GM19238 (cell line): ENCODE data around the gene S100A1.
A peak's percentile ranks its signal among the peaks of the same experiment; 100 is the strongest.

Experiments
- DNase-seq: peaks from one replicate; pipeline ENCODE4 v3.0.0; 2011; ENCODE audit warnings: low spot score; ENCODE audit not compliant: insufficient read length

S100A1 gene

DNA sequence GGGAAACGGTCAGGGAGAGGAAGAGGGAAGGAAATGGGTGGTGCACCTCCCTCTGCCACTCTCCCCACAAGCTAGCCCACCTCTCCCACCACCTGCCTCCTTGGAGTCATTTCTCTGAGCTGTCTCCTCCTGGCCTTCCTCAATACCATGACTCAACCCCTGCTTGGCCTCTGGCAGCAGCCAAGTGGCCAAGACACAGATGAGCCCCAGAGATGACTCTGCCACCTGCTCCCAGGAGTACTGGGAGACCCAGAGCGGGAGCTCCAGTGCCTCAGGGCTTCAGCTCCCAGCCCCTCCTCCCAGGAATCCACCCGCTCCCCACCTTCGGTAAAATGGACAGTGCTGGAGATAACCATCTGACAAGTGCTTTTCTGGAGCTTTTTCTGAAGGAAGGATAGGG is 17.9 kb upstream of the S100A1 start:
- no peak for DNase-seq

DNA sequence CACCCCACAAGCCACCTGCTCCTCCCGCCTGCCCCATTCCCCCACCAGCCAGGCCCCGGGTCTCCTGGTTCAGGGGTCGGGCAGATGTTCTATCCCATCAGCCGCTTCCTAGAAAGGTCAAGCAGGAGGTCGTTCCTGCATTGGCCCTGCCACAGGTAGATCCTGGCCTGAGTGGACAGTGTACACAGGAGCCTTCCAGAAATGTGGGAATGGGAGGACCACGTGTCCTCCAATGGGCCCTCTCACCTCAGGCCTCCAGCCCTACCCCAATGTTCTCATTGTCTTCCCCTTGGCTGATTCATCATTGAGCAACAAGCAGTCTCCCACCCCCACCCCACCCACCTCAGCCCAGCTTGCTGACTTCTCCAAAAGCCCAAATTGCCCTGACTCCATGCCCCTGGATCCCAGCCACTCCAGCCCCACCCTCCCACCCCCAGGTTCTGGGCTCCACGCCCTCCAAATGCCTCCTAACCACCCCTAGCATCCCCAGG is 17.4 kb upstream of the S100A1 start:
- no peak for DNase-seq

DNA sequence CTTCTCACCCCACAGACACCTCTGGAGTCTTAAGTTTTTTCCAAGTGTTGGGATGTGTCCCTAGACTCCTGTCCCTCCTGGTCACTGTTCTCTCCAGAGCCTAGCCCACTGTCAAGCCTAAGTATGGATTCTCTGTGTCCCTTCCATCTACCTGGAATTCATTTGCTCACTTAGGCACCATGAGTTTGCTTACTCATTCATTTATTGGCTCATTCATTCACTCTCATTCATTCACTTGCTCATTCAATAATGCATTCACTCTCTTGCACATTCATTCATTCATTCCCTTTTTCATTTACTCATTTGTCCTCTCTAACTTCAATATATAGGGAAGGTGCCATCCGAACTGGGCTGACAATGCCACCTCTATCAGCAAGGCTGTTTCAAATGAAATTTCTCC is 16.9 kb upstream of the S100A1 start:
- DNase-seq: no peak

DNA sequence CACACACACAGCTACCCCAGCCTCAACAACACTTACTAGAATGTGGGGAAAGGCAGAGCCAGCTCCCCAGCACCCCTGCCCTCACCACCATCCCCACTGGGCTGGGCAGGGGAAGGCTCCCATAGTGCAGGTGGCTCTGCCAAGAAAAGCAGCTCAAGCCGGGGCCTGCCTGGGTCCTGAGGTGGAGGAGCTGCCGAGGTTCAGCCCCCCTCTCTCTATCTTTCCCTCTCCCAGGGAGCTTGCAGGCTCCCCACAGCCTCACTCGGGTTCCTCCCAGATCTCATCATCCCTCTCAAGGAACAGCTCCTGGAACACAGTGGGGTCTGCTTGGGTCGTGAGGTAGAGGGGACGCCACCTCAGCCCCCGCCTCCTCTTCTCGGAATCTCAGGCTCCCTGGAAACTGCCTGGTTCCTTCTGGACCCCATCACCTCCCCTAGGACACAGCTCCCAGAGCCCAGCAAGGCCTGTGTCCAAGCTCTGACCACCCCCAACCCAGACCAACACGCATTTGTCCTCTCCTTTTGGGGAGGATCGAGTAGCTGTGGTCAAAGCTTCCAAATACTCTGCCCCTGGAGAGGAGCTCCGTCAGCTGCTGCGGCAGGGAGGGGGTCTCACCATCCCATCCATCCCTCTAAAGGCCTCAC is 16.0 kb upstream of the S100A1 start:
- DNase-seq: no peak

DNA sequence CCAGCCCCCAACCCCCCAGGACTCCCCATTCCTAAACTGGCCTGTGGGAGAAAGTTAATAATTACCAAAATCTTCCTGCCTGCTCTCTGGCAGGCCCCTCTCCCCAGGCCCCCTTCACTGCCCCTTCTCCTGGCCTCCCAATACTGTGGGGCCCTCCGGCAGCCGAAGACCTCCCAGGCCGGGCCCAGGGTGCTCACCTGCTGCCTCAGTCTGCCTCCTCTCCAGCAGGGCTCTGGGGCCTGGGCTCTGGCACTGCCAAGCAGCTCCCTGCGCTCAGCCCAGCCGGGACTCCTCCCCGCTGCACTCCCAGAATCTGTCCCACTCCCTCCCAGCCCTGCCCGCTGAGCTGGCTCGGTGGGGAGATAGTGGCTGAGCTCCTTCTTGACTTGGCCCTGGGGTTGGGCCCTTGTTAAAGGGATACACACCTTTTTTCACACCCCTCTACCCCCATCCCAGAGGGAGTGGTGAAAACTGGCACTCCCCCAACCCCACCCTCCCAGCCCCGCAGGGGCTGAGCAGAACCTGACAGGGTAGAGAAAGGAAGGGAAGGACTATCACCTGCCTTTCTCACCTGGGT is 15.4 kb upstream of the S100A1 start, which contains the start of gene S100A16:
S100A16 (minus strand) TSS at position 383 of the 577 bp plus-strand sequence. CDS start 4,986 bp downstream, outside the sequence.
- no peak for DNase-seq

DNA sequence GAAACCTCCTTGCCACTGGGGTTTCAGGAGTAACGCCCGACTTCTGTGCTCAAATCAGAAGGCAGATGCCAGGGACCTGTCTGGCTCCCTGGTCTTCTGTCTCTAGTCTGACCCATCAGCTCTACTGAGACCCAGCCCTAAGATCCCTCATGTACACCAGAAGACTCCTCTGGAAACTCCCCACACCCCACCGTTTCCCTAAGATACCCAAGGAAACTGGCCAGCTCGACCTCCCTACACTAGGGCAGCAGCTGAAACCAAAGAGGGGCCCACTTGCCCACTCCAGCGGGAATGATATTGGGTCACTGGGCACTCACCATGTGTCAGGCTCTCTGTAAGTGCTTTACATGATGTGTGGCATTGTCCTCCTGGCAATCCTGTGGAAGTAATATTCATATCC is 14.8 kb upstream of the S100A1 start:
- no peak for DNase-seq

DNA sequence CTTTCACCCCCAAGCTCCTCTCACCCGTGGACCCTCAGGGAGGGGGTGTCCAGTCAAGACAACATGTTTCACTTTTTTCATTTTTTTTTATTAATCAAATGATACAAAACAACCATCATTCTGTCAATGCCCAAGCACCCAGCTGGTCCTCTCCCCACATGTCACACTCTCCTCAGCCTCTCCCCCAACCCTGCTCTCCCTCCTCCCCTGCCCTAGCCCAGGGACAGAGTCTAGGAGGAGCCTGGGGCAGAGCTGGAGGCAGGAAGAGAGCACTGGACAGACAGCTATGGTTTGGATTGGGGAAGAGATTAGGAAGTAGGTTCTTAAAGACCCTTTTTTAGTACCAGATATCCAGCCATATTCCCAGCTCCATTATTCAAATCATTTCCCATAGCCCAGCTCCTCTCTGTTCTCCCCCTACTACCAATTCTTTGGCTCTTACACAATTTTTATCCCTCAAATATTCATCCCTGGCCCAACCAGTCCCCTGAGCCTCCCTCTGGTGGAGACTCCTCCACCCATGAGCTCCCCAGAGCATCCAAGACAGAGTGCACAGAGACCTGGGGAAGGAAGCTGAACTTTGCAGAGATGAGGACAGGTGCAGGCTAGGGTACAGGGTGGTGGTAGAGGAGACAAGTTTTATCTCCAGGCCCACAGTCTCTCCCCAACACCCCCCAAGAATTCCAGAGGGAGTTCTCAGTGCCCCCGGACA is 13.9 kb upstream of the S100A1 start:
- DNase-seq: no peak

DNA sequence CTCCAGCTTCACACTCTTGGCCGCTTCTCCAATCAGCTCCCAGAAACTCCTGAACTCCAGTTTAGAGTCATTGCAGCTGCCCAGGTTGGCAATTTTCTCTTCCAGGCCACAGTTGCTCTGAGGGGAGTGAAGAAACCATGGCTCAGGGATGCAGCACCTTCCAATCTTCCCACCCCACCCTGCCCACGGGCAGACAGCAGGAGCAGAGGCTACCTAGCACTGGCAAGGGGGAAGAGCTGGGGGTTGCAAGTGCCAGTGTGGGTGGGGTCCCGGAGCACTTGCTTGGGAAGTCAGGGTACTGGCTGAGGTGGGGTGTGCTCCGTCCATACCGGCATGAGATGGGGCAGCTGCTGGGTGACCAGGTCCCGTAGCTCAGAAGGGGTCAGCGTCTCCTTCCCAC is 13.3 kb upstream of the S100A1 start:
- DNase-seq: no peak

DNA sequence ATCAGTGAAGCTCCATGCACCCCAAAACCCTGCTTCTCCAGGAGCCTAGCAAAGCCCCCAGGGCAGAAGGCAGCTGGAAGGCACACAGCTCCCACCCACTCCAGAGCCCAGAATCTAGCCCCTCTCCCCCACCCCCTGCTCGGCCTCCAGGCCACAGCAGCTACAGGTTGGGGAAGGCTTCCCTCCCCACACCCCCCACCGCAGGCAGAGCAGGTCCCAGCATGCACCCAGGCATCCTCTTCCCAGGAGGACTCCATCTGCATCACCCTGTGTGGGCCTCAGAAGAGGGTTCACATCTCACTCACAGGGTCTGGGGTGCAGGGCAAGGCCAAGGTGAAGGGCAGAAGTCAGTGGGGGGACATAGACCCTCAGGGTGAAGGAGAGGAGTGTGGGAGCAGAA is 12.8 kb upstream of the S100A1 start:
- no peak for DNase-seq

DNA sequence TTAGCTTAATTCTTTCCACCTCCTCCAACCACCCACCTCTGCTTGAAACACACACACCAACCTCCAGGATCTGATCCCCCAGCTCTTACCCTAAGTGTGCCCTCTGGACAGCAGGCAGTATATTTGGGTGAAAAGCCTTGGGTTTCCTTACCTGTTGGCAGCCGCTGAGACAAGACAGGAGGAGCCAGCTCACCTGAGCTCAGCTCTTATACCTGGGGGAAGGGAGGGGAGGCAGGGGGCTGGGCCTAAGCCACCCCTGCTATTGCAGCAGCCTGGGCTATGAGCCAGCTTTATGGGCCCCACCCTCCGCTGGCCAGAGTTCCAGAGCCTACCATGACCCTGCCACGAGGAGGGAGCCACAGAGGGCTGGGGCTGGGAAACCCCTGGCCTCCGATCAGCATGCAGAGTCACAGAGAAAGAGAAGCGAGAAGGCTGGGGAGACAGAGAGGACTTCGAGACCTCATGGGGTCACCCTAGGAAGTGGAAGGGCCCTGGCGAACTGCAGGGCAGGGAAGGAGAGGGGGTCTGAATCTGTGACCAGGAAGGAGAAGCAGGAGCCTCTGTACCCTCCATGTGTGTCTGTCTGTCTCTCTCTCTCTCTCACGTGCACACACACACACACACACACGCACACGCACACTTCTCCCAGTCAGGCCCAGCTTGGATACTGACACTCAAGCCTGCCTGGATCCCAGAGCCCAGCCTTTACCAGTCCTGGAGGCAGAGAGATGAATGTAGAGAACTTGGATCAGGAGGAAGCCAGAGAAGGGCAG is 11.9 kb upstream of the S100A1 start, which contains the start of gene S100A14:
S100A14 (minus strand) TSS at position 182 of the 773 bp plus-strand sequence. CDS start 467 bp downstream, outside the sequence.
- no peak for DNase-seq

DNA sequence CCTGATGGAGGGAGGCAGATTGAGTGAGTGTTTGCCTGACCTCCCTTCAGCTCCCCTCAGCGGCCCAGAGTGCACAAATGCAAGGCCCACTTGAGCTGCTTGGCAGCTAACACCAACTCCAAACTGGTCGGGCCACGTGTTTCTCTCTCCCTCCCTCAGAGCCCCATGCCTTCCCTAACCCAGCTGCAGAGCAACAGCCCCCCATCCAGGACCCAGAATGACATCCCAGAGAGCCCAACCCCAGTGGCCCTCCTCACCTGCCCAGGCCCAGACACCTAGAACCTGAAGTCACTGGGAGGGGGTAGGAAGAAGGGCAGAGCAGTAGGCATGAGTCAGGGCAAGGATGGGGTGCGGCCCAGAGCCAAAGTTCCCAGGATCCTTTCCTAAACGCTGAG is 11.3 kb upstream of the S100A1 start:
- no peak for DNase-seq

DNA sequence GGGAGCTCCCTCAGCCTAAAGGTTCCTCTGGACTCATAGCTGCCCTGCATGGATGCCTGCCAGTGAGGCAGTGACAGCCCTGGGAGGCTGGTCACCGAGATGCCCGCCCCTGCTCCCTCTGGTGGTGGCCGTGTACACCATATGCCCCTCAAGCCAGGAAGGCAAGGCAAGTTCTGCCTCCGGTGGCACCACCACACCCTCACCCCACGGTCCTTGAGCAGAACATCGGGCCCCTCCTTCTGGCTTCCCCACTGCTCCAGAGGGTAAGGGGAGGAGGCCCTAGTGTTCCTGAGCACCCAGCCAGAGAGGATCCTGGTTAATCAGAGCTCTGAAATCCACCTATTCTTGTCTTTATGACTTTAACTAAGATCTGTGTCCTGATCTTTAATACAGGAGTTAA is 10.6 kb upstream of the S100A1 start:
- peak; percentile 76 for DNase-seq

DNA sequence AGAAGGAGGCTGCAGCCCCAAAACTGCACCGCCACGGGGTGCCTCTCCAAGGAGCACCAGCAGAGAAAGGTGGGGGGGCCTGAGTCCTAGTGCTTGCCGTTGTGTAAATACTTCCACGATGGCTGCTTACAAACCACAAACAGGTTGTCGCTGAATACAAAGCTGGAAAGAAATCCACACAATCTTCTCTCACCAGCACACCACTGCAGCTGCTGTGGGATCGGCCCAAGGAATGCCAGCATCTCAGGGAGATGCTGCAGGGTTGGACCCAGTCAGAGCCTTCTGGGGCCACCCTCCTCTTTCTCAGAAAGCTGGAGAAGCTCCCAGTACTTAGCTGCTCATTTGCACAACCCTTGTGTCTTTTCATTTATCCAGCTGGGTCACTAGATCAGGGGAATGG is 9.1 kb upstream of the S100A1 start:
- DNase-seq: no peak

DNA sequence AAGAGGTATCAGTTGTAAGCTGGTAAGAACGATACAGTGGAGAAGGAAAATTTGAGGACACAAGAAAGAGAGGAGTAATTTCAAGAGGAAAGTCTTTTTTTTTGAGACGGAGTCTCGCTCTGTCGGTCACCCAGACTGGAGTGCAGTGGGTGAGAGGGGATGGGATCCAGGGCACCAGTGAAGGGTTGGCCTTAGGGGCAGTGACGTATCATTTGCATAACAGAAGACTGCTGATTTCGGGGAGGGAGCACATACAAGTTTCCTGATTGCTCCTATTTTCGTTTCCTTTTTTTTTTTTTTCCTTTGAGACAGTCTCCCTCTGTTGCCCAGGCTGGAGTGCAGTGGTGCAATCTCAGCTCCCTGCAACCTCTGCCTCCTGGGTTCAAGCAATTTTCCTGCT is 5.1 kb upstream of the S100A1 start:
- DNase-seq: no peak

DNA sequence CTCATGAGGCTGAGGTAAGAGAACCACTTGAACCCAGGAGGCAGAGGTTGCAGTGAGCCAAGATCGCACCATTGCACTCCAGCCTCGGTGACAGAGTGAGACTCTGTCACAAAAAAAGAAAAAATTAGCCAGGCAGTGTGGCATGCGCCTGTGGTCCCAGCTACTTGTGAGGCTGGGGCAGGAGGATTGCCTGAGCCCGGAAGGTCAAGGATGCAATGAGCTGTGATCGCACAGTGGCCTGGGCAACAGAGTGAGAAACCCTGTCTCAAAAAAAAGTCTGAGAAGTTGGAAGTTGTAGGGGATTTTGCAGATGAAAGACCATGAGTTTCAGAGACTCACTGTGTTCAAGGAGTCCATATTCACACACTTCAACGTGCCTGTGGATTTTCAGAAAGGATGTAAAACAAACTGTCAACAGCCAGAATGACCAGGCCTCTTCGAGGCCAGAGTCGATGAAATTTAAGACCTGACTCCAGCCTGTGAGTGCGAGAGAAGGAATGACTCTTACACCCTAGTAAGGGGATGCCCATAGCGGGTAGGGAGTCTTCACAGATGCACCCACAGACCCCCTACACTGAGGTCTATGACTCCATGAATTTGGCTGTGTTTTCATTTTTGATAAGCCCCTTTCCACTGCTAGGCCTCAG is 3.1 kb upstream of the S100A1 start:
- no peak for DNase-seq

DNA sequence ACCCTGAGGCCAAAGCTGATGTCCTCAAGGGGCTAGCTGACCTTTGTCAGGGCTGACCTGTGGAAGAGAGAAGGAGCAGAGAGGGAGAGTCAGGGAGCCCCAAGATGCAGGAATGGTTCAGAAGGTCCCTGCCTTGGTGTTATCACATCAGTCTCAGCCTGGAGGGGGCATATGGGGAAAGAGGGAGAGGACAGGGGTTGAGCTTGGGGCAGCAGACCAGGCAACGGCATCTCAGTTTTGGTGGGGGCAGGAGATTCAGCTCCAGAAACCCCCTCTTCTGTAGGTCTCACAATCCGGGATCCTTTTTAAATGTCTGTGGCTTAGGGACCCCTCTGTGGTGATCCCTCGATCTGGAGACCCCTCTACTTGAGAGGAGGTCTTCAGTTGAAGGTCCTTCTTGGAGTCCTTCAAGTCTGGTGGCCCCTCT is 1.7 kb upstream of the S100A1 start:
- no peak for DNase-seq

DNA sequence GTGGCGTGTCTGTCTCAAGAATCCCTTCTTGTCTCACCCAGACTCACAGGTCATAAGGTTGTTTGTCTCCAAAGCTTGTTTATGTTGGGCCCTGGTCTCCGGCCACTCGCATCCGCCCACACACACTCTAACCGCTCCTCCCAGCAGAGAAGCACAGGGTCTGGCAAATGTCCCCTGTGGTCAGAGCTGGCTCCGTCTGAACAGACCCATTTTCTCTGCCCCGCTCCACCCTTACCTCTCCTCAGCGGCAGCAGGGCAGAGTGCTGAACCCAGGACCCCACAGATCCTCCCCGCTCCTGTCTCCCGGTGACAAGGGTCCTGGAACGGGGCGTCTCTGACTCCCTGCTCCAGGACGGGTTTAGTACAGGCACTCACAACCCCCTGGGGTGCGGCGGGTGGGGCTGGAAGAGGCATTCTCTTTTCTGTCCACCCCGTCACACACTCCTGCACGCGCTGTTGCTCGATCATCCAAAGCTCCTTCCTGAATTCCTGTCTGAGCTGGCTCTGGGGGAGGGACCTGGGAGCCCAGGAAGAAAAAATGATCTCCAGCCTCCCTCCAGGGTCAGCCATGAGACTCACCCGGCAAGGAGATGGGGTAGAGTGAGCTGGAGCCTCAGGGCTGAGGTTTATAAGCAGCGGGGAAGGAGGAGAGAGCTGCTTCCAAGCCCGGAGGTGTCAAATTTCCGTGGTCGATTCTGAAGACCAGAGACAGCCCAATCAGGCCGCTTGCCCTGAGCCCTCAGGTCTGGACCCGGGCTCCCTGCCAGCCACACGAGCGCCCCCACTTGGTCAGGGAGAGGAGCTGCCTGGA is 1.1 kb upstream of the S100A1 start, which contains the start of gene S100A13:
S100A13 (minus strand) TSS at position 602 of the 811 bp plus-strand sequence. CDS start 1,033 bp downstream, outside the sequence.
- DNase-seq: no peak

DNA sequence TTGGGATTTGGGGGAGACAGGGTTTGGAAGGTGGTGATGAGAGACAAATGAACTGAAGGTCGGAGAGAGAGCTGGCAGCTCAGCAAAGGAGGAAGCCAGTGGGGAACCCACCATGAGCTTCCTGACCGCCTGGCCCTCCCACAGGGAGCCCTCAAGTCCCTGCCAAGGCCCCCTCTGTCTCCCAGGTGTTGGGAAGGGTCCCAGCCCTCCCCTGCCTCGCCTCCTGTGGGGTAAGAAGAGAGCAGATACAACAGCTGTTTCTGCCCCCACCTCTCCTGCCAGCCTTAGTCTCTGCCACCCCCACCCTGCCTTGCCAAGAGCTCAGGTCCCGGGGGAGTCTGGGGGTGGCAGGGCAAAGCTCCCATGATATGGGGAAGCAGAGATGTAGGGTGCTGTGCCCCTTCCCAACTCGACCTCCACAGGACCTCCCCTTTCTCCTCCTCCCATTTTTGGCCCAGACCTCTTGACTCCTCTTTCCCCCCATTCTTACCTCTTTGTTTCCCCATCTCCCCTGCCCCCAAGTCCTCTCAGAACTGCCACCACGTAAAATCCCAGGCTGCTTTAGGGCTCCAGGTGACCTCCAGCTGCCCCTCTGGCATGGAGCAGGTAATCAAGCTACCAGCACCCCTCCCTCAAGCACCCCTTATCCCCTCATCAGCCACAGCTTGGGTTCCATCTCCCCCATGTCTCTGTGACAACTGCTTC is 556 bp downstream of the S100A1 start:
- DNase-seq: no peak

DNA sequence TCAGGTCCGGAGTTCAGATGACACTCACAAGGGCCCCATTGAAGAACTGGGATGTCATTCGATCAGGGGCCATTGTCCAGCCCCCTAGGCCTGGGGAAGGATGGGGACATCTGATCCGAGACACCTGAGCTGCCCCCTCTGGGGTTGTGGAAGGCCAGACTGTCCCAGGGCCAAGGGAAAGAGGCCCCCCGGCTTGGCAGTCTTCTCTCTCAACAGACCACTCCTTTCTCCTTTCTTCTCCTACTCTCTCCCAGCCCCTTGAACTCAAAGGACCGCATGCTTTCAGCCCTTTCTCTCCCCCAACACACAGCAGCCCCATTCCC is 1.1 kb downstream of the S100A1 start:
- no peak for DNase-seq

DNA sequence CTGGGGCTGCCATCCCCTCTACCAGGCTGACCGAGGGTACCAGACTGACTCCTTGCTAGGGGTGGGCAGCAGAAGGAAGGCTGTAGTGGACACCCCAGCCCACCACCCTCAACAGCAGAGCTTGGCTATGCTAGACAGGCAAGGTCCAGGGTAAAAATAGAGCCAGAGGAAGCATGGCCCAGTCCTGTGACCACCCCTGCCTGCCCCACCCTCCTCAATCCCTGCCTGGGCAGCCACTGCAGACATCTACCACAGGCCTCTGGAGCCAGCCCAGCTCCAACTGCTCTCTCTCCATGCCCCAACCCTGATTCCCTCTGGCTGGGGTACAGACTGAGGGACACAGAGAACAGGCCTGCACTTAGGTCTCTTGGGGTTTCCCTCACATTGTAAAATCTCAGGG is 1.7 kb downstream of the S100A1 start:
- no peak for DNase-seq
